ENCODE data around the gene SULT1C3.
"Not testable (repeated sequence)": the region's sequence is repeated elsewhere in the genome, so short reads cannot be mapped to it uniquely, and the experiment has no call there.

Gene SULT1C3

GRCh38 chr2:108253106-108253505, 13.3 kb downstream of the SULT1C3 start:
- DNase-seq = no peak

DNA sequence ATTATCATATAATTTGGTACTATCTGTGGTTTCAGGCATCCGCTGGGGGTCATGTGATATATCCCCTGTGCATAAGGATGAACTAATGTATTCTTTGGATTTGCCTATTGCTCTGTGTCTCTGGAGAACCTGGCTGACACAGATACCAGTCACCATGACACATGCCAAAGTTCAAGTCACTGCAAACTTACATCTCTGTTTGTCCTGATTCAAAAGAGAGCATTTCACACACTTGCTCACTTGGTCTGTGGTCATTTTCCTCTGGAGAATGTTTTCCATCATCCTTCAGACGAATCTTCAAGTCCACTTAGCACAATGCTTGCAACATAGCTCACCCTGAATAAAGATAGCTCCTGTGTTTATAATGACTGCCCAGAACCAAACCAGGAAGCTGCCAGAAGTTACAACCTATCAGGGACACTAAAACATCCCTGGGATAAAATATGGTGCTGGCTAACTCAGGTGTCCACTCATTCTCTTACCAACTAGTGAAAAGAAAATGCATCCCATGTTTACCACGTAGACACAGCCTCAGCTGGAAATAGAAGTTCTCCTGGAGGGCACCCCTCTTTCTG, 18.1 kb downstream of the SULT1C3 start:
- no peak for DNase-seq

GRCh38 chr2:108260773-108261172, 21.0 kb downstream of the SULT1C3 start:
- DNase-seq = no peak

DNA sequence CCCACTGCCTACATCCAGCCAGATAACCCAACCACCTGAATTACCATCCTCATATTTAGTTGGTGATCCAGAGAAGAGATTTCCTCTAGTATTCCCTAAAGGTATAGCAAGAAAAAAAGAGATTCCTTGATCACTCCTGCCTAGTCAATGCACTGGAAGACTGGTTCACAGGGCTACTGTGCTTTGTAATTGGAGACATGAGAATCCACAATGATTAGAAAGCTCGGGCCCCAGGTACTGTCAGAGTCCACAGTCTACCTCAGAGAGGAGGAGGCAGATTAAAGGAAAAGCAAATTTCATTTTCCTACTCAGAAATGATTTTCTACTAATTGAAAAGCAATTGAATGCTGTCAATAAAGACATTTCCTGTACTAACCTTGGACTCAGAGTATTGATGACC, 22.3 kb downstream of the SULT1C3 start:
- no peak for DNase-seq

DNA sequence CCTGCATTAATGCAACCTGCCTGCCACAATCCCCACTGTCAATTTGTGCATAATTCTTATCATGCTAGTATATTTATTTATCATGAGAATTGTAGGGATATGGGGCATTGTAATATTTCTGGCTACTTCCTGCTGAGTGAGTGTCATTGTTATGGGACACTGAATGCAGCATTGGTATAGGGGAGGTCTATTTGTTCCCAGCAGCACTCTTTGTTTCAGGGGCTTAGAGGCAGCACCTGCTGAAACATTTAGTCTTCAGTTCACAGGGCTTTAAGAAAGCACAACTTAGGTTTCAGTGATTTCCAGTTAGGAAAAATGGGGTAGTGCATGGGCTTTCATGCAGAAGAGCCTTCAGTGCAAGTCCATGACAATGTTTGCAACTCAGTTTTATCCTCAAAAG, 23.6 kb downstream of the SULT1C3 start:
- DNase-seq = no peak

- DNase-seq = no peak
These were observed 26.4 kb downstream of the SULT1C3 start for GRCh38 chr2:108266218-108266617.

DNA sequence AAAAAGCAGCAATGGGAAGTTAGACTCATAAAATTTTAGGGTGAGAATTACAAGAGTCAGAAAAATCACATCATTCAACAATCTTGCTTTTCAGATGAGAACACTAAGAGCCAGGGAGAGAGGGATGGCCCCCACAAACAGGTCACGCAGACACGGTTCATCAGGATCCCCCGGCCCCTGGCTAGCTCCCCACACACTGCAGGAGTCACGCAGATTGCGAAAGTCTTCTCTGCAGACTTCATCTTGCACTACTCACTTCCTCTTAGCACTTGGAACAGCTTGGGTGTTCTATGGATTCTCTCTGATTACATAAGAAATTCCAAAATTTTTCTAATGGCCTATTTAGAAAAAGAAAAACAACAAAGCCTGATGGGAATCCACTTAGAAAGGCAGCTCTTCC, 27.3 kb downstream of the SULT1C3 start:
- DNase-seq = peak; percentile 80

GRCh38 chr2:108268001-108268400, 28.2 kb downstream of the SULT1C3 start:
- no peak for DNase-seq

GRCh38 chr2:108270346-108270745, 30.6 kb downstream of the SULT1C3 start:
- DNase-seq = no peak

GRCh38 chr2:108270768-108271506, 31.2 kb downstream of the SULT1C3 start:
- no peak for DNase-seq

DNA sequence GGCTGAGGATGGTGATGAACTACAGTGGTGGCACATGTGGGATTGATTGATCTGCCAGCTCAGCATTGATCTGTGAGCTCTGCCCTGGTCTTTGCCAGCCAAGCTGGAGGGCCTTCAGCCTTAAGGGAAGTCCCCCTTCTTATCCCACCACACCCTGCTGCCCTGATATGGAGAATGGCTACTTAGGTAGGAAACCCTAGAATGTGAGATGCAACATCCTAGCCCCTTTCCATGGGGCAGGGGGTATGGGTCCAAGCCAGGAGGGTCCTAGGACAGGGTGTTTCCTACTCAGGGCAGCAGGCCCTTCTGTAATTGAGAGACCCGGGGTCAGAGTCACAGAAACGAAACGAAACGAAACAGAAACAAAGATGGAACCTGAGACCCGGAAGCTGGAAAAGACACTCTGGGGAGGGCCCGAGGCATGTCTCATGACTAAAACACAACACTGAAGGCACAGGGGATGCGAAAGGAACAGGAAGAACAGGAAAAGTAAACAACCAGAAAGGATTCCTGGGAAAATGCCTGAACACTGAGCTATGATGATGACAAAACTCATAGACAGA, 32.0 kb downstream of the SULT1C3 start:
- DNase-seq = no peak

GRCh38 chr2:108278631-108279030, 38.9 kb downstream of the SULT1C3 start:
- no peak for DNase-seq

DNA sequence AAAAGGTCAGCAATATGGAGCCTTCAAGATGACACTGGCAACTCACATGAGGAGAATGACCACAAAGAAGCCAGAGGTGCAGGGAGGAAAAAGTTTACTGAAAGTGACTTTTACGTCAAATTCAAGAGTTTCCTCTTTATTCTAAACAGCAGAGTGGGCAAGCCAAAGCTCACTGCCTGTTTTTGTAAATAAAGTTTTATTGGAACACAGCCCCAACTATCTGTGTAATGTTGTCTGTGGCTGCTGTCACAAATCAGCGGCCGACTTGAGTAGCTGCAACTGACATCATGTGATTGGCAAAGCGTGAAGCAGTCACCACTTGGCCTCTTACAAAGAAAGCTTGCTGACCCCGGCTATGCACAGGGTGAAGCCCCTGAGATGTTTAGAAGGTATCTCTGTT, 39.7 kb downstream of the SULT1C3 start:
- DNase-seq = no peak

DNA sequence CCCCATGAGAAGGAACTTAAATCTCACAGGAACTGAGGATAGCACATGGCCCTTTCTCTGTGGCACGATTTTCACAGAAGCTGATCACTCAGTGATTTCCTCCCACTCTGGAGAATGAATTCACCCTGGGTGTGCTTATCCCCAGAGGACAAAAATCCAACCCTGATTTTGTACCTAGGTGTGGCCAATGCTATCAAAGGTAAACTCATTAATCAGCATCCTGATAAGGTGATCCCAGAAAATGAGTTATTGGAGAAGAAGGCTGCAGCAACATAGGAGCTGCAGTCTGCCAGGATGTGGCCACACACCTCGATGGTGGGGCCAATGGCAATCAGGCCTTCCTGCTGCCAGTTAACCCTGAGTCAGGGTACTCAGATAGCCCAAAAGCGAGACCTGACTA, 40.7 kb downstream of the SULT1C3 start:
- no peak for DNase-seq

DNA sequence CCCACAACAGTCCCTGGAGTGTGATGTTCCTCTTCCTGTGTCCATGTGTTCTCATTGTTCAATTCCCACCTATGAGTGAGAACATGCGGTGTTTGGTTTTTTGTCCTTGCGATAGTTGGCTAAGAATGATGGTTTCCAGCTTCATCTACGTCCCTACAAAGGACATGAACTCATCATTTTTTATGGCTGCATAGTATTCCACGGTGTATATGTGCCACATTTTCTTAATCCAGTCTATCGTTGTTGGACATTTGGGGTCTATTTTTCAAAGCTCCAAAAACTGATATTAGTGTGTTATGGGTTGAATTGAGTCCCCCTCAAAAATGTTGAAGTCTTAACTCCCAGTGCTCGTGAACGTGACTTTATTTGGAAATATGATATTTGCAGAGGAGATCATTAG, 44.8 kb downstream of the SULT1C3 start:
- DNase-seq = not testable (repeated sequence)

- no peak for DNase-seq
These were observed 45.8 kb downstream of the SULT1C3 start for GRCh38 chr2:108285616-108286015.

GRCh38 chr2:108287169-108287568, 47.4 kb downstream of the SULT1C3 start:
- DNase-seq = peak; percentile 81

DNA sequence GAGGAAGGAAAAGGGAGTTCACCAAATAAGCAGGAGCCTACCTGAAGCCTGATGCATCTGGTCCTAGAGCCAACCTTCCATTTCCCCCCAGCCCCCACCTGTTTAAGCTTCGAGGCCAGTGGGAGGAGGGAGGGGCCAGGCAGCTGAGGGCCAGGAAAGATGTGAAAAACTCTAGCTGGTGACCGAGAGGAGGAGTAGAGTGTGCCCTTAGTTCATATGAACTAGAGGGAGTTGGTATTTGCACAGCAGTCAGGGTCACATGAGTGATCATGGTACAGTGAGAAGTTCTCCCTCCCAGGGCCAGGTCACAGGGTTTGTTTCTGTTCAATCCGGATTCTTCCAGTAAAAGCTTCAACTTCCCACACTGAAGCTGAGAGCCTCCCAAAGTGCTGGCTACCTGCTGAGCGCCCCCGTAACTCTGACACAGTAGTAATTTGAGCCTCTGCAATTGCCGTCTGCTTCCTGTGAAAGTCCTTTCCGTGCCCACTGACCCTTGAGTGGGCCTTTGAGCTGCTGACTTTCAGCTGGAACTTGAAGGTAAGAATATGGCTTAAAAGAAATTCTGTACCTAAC, 48.9 kb downstream of the SULT1C3 start, which contains the start of gene SULT1C2:
TSS of gene SULT1C2 (plus strand) at position 362 of the 573 bp plus-strand sequence. CDS start 4,773 bp downstream, outside the sequence.
- DNase-seq = no peak

- DNase-seq = no peak
These were observed 54.1 kb downstream of the SULT1C3 start for GRCh38 chr2:108293850-108294249.

- DNase-seq = no peak
These were observed 57.8 kb downstream of the SULT1C3 start for GRCh38 chr2:108297436-108298141.

GRCh38 chr2:108301558-108301957, 61.8 kb downstream of the SULT1C3 start:
- DNase-seq = no peak

- DNase-seq = peak; percentile 60
These were observed 65.2 kb downstream of the SULT1C3 start for GRCh38 chr2:108304975-108305374.

GRCh38 chr2:108305901-108306300, 66.1 kb downstream of the SULT1C3 start:
- no peak for DNase-seq
